Left lung (tissue), 10 donors: Measurements from ENCODE around the gene APOBEC3G. TPM values are rescaled to one million over a fixed set of nuclear protein-coding genes. Genes with fewer than 3 reads are reported as not detected.
A peak's percentile ranks its signal among the peaks of the same experiment; 100 is the strongest.

Experiments
- ATAC-seq: fragments of 200-7000 bp; cut with Tn5 transposase; one replicate; pipeline ENCODE4 v1.9.1; 2020; ENCODE audit warnings: moderate library complexity
- DNase-seq, 4 donors: peaks; one replicate each; pipeline ENCODE4 v3.0.0-alpha.2; 2013 to 2020
- H3K27ac ChIP-seq, 2 donors: fragments of 200-600 bp; sonication (generic) in 1 of 2; one replicate each; pipeline versions ENCODE4 v1.5.0 to v1.8.0; 2020 to 2021
- H3K27me3 ChIP-seq, 2 donors: fragments of 200-600 bp; sonication (generic) in 1 of 2; one replicate each; pipeline versions ENCODE4 v1.5.0 to v1.8.0; 2020 to 2021
- H3K36me3 ChIP-seq, 2 donors: fragments of 200-600 bp; sonication (generic) in 1 of 2; one replicate each; pipeline versions ENCODE4 v1.5.0 to v1.8.0; 2020 to 2021
- H3K4me1 ChIP-seq, 2 donors: fragments of 200-600 bp; one replicate each; pipeline ENCODE4 v1.8.0; 2021
- H3K4me3 ChIP-seq, 2 donors: fragments of 200-600 bp; sonication (generic) in 1 of 2; one replicate each; pipeline versions ENCODE4 v1.5.0 to v1.8.0; 2020 to 2021; ENCODE audit warnings: mild to moderate bottlenecking in 1 of 2
- H3K9me3 ChIP-seq, 2 donors: fragments of 200-600 bp; sonication (generic) in 1 of 2; one replicate each; pipeline versions ENCODE4 v1.5.0 to v1.8.0; 2020 to 2021
- intact Hi-C, 2 donors: fragments of 100-400 bp; cut with DNase I; formaldehyde crosslinking; loops; one replicate each; pipeline versions ENCODE4 v1.11.2 to v1.14.2; 2022
- polyA plus RNA-seq, 6 donors: library from polyadenylated mRNA; unstranded; fragments of 120-200 nt; gene quantifications; one replicate each; pipeline ENCODE4 v1.2.1, GENCODE V29; 2013; ENCODE audit not compliant: insufficient read length in 6 of 6
- total RNA-seq, 2 donors: library from RNA; stranded (reverse); fragmentation: NEBNext Ultra II Directional; extraction: Animal tissue kit (Norgen Biotek cat#: 25700); gene quantifications; one replicate each; pipeline ENCODE4 v1.2.1, GENCODE V29; 2021
- TF ChIP-seq, protein P1 (sequence below), 2 donors: fragments of 200-600 bp; sonication (generic) in 1 of 2; IDR thresholded peaks; one replicate each; pipeline versions ENCODE4 v1.5.0 to v1.8.0; 2021; ENCODE audit warnings: antibody characterized with exemption in 2 of 2
- donor health status: DM: no; HTN: yes; CAD: no.
- donor health status: DM: no; HTN: no; CAD: no.

Gene APOBEC3G
- total and polyA plus RNA-seq, 8 donors: 8.2 to 19.1 (median 15.7) TPM

DNA sequence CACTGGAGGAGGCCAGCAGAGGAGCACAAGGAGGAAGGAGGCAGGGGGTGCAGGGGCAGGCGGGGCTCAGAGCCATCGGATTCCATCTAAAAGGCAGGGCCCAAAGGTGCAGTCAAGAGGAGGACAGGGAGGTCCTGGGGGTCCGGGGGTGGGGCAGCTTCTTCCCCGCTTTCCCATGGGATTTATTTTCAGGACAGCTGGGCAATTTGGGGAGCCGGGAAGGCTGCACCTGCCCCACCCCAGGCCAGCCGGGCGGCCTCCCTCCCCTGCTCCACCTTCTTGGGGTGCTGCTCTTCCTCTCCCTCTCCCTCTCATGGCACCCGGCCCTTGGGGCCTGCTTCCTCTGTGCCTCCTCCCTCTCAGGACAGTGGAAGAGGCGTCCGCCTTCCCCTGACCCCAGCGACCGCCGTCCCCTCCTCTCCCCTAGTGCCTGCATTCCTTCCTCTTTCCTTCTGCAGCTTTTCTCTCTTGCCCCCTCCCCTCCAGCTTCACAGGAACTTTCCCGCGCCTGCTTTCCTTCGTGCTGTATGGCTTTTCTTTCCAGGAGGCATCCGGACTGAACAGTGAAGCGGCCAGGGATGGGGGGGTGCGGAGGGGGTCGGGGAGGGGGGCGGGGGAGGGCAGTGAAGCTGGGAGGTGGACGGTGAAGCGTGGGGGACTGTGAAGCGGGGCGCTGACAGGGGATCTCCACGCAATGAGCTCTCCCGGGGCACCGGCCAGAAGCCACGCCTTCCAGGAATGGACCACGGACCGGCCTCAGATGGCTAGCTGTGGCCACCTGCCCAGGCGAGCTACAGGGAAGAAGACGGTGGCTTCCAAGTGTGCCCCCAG lies 46.9 kb downstream of the APOBEC3G start:
- Histone ChIP-seq H3K27me3 (no peaks in the 10 kb centered on the region), H3K27ac (no peak overlapping the region), H3K4me3 (no peak overlapping the region), H3K4me1 (no peaks in the 10 kb centered on the region), H3K9me3 (no peaks in the 10 kb centered on the region), H3K36me3 (no peaks in the 10 kb centered on the region)
- TF ChIP-seq, protein P1, sequence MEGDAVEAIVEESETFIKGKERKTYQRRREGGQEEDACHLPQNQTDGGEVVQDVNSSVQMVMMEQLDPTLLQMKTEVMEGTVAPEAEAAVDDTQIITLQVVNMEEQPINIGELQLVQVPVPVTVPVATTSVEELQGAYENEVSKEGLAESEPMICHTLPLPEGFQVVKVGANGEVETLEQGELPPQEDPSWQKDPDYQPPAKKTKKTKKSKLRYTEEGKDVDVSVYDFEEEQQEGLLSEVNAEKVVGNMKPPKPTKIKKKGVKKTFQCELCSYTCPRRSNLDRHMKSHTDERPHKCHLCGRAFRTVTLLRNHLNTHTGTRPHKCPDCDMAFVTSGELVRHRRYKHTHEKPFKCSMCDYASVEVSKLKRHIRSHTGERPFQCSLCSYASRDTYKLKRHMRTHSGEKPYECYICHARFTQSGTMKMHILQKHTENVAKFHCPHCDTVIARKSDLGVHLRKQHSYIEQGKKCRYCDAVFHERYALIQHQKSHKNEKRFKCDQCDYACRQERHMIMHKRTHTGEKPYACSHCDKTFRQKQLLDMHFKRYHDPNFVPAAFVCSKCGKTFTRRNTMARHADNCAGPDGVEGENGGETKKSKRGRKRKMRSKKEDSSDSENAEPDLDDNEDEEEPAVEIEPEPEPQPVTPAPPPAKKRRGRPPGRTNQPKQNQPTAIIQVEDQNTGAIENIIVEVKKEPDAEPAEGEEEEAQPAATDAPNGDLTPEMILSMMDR (IDR thresholded peaks at IDR 0.05): no peak
- peak in 2 of 4 donors; percentile 32 to 68 for DNase-seq
- intact Hi-C loops: loop anchor here in 1 of 2 donors (10.0 kb wide), 2 partner anchors 119 to 249 kb away; partner anchors contain the start of gene CBX6
- ATAC-seq: peak; percentile 23

GRCh38 chr22:39125622-39126021 lies 48.5 kb downstream of the APOBEC3G start:
- Histone ChIP-seq H3K9me3 (no peaks in the 10 kb centered on the region), H3K4me1 (no peaks in the 10 kb centered on the region), H3K4me3 (no peak overlapping the region), H3K36me3 (no peaks in the 10 kb centered on the region), H3K27me3 (no peaks in the 10 kb centered on the region), H3K27ac (no peak overlapping the region)
- TF ChIP-seq, protein P1 (IDR thresholded peaks at IDR 0.05): no peak
- peak; percentile 25 for ATAC-seq
- DNase-seq: no peak
- intact Hi-C loops: loop anchor here in 1 of 2 donors (10.0 kb wide), 2 partner anchors 121 to 251 kb away; partner anchors contain the start of gene CBX6

DNA sequence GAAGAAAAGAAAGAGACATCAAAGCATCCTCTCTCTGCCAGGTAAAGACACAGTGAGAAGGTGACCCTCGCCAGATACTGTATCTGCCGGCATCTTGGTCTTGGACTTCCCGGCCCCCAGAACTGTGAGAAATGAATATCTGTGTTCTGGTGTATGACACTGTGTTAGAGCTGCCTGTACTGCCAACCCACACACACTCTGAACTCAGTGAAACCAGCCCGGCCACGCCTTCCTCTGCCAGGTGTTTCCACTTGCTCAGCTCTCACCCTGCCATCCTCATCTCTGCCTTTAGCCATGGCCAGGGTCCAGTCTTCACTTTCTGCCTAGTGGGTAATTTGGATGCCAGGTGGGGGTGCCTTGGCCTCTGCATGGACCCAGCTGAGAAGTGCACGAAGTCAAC lies 51.4 kb downstream of the APOBEC3G start:
- no peaks in the 10 kb centered on the region for H3K9me3 ChIP-seq
- H3K36me3 ChIP-seq: peaks cover 0 to 8% of the 10 kb centered on the region in 2 donors
- no peak overlapping the region for H3K27ac ChIP-seq
- TF ChIP-seq, protein P1 (IDR thresholded peaks at IDR 0.05): no peak
- intact Hi-C loops: loop anchor here in 1 of 2 donors (10.0 kb wide), 2 partner anchors 124 to 254 kb away; partner anchors contain the start of gene CBX6
- ATAC-seq: no peak
- H3K27me3 ChIP-seq: no peaks in the 10 kb centered on the region
- peaks cover 0 to 10% of the 10 kb centered on the region in 2 donors for H3K4me1 ChIP-seq
- peak in 2 of 4 donors; percentile 18 to 29 for DNase-seq
- no peak overlapping the region for H3K4me3 ChIP-seq

DNA sequence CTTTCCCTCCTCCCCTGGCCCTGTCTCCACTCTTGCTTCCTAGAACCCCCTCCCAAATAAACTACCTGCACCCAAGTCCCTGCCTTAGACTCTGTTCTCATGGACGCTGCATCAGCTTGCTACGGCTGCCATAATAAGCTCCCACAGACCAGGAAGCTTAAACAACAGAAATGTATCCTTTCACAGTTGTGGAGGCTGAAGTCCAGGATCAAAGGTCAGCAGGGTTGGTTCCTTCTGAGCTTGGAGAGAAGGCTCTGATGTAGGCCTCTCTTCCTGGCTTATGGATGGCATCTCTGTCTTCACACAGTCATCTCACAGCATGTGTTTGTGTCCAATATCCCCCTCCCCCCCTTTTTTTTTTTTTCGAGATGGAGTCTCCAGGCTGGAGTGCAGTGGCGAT lies 52.0 kb downstream of the APOBEC3G start:
- Histone ChIP-seq H3K4me1 (peaks cover 0 to 10% of the 10 kb centered on the region in 2 donors), H3K27me3 (no peaks in the 10 kb centered on the region), H3K4me3 (no peak overlapping the region), H3K9me3 (no peaks in the 10 kb centered on the region), H3K27ac (no peak overlapping the region), H3K36me3 (peaks cover 0 to 13% of the 10 kb centered on the region in 2 donors)
- ATAC-seq (no peak), DNase-seq (no peak)
- intact Hi-C loops: loop anchor here in 1 of 2 donors (10.0 kb wide), 2 partner anchors 124 to 254 kb away; partner anchors contain the start of gene CBX6
- TF ChIP-seq, protein P1 (IDR thresholded peaks at IDR 0.05): no peak

GRCh38 chr22:39129746-39130145 lies 52.7 kb downstream of the APOBEC3G start:
- Histone ChIP-seq H3K4me1 (peaks cover 0 to 10% of the 10 kb centered on the region in 2 donors), H3K9me3 (no peaks in the 10 kb centered on the region), H3K4me3 (no peak overlapping the region), H3K27ac (no peak overlapping the region), H3K27me3 (no peaks in the 10 kb centered on the region), H3K36me3 (peaks cover 0 to 18% of the 10 kb centered on the region in 2 donors)
- no peak for ATAC-seq
- TF ChIP-seq, protein P1 (IDR thresholded peaks at IDR 0.05): no peak
- intact Hi-C loops: loop anchor here in 1 of 2 donors (10.0 kb wide), 2 partner anchors 125 to 255 kb away; partner anchors contain the start of gene CBX6
- DNase-seq: peak in 1 of 4 donors; percentile 39
